HUES6 (cell line): ENCODE measurements around the gene ASB7.

Source experiments
- H3K27ac ChIP-seq: 2 replicates; pipeline ENCODE4 v1.7.0; 2013; ENCODE audit warnings: low read depth, mild to moderate bottlenecking, low read length, inconsistent platforms
- H3K27me3 ChIP-seq: 2 replicates; pipeline ENCODE4 v1.6.1; 2013; ENCODE audit warnings: low read length; ENCODE audit not compliant: control insufficient read depth, insufficient read depth
- H3K36me3 ChIP-seq: 2 replicates; pipeline ENCODE4 v1.6.1; 2013; ENCODE audit warnings: low read length; ENCODE audit not compliant: control insufficient read depth, insufficient read depth
- H3K4me1 ChIP-seq: 2 replicates; pipeline ENCODE4 v1.6.1; 2013; ENCODE audit warnings: low read length; ENCODE audit not compliant: control insufficient read depth, insufficient read depth
- H3K4me3 ChIP-seq: 2 replicates; pipeline ENCODE4 v1.5.1; 2013; ENCODE audit warnings: low read depth, low read length
- H3K9ac ChIP-seq: one replicate; pipeline ENCODE4 v1.6.1; 2013; ENCODE audit warnings: mild to moderate bottlenecking, low read length
- H3K9me3 ChIP-seq: 2 replicates; pipeline ENCODE4 v1.6.1; 2013; ENCODE audit warnings: low read depth, low read length; ENCODE audit not compliant: control insufficient read depth, insufficient read depth

Gene ASB7

GRCh38 chr15:100597862-100598261, 4.5 kb upstream of the ASB7 start:
- Histone ChIP-seq H3K4me1 (peaks cover 4% of the 10 kb centered on the region; the same call in 1 of the 2 replicates), H3K9ac (no peak overlapping the region), H3K27ac (no peak overlapping the region), H3K9me3 (0 out of 2 replicates have a peak, but pooled peaks cover 4% of the 10 kb centered on the region), H3K36me3 (no peaks in the 10 kb centered on the region), H3K4me3 (no peak overlapping the region), H3K27me3 (no peaks in the 10 kb centered on the region)

GRCh38 chr15:100598655-100599054, 3.7 kb upstream of the ASB7 start:
- Histone ChIP-seq H3K36me3 (no peaks in the 10 kb centered on the region), H3K4me1 (peaks cover 4% of the 10 kb centered on the region; the same call in 1 of the 2 replicates), H3K9me3 (0 out of 2 replicates have a peak, but pooled peaks cover 3% of the 10 kb centered on the region), H3K27me3 (no peaks in the 10 kb centered on the region), H3K4me3 (no peak overlapping the region), H3K9ac (no peak overlapping the region), H3K27ac (no peak overlapping the region)

GRCh38 chr15:100601163-100601562, 1.2 kb upstream of the ASB7 start:
- Histone ChIP-seq H3K27ac (no peak overlapping the region), H3K27me3 (no peaks in the 10 kb centered on the region), H3K4me1 (peaks cover 4% of the 10 kb centered on the region; the same call in 1 of the 2 replicates), H3K9ac (peak overlapping the region; percentile 83), H3K4me3 (peak overlapping the region; percentile 91), H3K9me3 (no peaks in the 10 kb centered on the region), H3K36me3 (peaks cover 10% of the 10 kb centered on the region)

- Histone ChIP-seq H3K27ac (no peak overlapping the region), H3K4me1 (peaks cover 4% of the 10 kb centered on the region; the same call in 1 of the 2 replicates)
Observed at GRCh38 chr15:100601617-100602063, 749 bp upstream of the ASB7 start.

GRCh38 chr15:100602823-100603393, 519 bp downstream of the ASB7 start:
- Histone ChIP-seq H3K9me3 (no peaks in the 10 kb centered on the region), H3K27me3 (no peaks in the 10 kb centered on the region), H3K4me3 (peak overlapping the region; percentile 91), H3K9ac (peak overlapping the region; percentile 69), H3K36me3 (peaks cover 12% of the 10 kb centered on the region), H3K4me1 (peaks cover 4% of the 10 kb centered on the region; the same call in 1 of the 2 replicates), H3K27ac (peak overlapping the region; percentile 65; the same call in 1 of the 2 replicates)

More at GRCh38 chr15:100601617-100602063, 749 bp upstream of the ASB7 start:
- H3K36me3 ChIP-seq = peaks cover 10% of the 10 kb centered on the region
- H3K4me3 ChIP-seq = peak overlapping the region; percentile 91
- no peaks in the 10 kb centered on the region for H3K27me3 ChIP-seq
- peak overlapping the region; percentile 83 for H3K9ac ChIP-seq
- H3K9me3 ChIP-seq = no peaks in the 10 kb centered on the region

- Histone ChIP-seq H3K36me3 (peaks cover 53% of the 10 kb centered on the region), H3K27ac (no peak overlapping the region), H3K27me3 (no peaks in the 10 kb centered on the region), H3K9ac (no peak overlapping the region), H3K4me1 (no peaks in the 10 kb centered on the region), H3K9me3 (no peaks in the 10 kb centered on the region), H3K4me3 (no peak overlapping the region)
Observed at GRCh38 chr15:100612539-100612938, 10.2 kb downstream of the ASB7 start.

- H3K36me3 ChIP-seq = peaks cover 48% of the 10 kb centered on the region
- H3K9ac ChIP-seq = no peak overlapping the region
- H3K27ac ChIP-seq = no peak overlapping the region
- no peaks in the 10 kb centered on the region for H3K9me3 ChIP-seq
- H3K27me3 ChIP-seq = no peaks in the 10 kb centered on the region
- H3K4me3 ChIP-seq = no peak overlapping the region
- no peaks in the 10 kb centered on the region for H3K4me1 ChIP-seq
Observed at GRCh38 chr15:100613208-100613607, 10.8 kb downstream of the ASB7 start.

- no peak overlapping the region for H3K4me3 ChIP-seq
- no peaks in the 10 kb centered on the region for H3K4me1 ChIP-seq
- no peak overlapping the region for H3K9ac ChIP-seq
- peaks cover 45% of the 10 kb centered on the region for H3K36me3 ChIP-seq
- no peaks in the 10 kb centered on the region for H3K9me3 ChIP-seq
- no peaks in the 10 kb centered on the region for H3K27me3 ChIP-seq
- no peak overlapping the region for H3K27ac ChIP-seq
Observed at GRCh38 chr15:100614336-100614735, 11.9 kb downstream of the ASB7 start.

- Histone ChIP-seq H3K36me3 (peaks cover 44% of the 10 kb centered on the region), H3K4me1 (no peaks in the 10 kb centered on the region), H3K27me3 (no peaks in the 10 kb centered on the region), H3K4me3 (no peak overlapping the region), H3K9me3 (no peaks in the 10 kb centered on the region), H3K27ac (no peak overlapping the region), H3K9ac (no peak overlapping the region)
Observed at GRCh38 chr15:100614918-100615317, 12.5 kb downstream of the ASB7 start.

GRCh38 chr15:100615801-100616200, 13.4 kb downstream of the ASB7 start:
- H3K27ac ChIP-seq = no peak overlapping the region
- H3K9me3 ChIP-seq = no peaks in the 10 kb centered on the region
- H3K36me3 ChIP-seq = peaks cover 45% of the 10 kb centered on the region
- no peaks in the 10 kb centered on the region for H3K4me1 ChIP-seq
- no peak overlapping the region for H3K4me3 ChIP-seq
- no peaks in the 10 kb centered on the region for H3K27me3 ChIP-seq
- H3K9ac ChIP-seq = no peak overlapping the region

- Histone ChIP-seq H3K9me3 (no peaks in the 10 kb centered on the region), H3K27me3 (no peaks in the 10 kb centered on the region), H3K27ac (no peak overlapping the region), H3K36me3 (peaks cover 40% of the 10 kb centered on the region), H3K4me3 (no peak overlapping the region), H3K9ac (no peak overlapping the region), H3K4me1 (no peaks in the 10 kb centered on the region)
Observed at GRCh38 chr15:100616700-100617099, 14.3 kb downstream of the ASB7 start.
